ENCODE results near the gene DLGAP1. TPM values are rescaled to one million over a fixed set of nuclear protein-coding genes. Genes with fewer than 3 reads are reported as not detected.
A peak's percentile ranks its signal among the peaks of the same experiment; 100 is the strongest.

The DLGAP1 gene
- total and polyA plus RNA-seq, 5 experiments from 2014 or later = not detected

DNA sequence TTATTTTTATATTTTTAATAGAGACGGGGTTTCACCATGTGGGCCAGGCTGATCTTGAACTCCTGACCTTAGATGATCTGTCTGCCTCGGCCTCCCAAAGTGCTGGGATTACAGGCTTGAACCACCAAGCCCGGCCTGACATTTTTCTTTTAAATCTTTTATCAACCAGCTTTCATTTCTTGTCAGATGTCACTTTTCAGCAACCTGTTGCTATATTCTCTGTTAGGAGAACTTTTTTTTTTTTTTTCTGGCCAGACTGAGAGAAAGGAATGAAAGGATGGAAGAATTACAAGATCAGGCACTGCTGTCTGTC is 858.8 kb downstream of the DLGAP1 start:
- Mint-ChIP-seq H3K27me3 (no peaks in the 10 kb centered on the region), H3K4me3 (peak overlapping the region; percentile 30 to 96 (median 90)), H3K9me3 (no peaks in the 10 kb centered on the region), H3K27ac (peak overlapping the region; percentile 66 to 100 (median 98)), H3K36me3 (peaks cover 0 to 3% (median 3%) of the 10 kb centered on the region in 3 donors), H3K4me1 (peaks cover 22 to 70% (median 53%) of the 10 kb centered on the region in 4 donors)
- POLR2A ChIA-PET = interaction anchor here (0.7 to 5.9 kb wide), 7 partner anchors 11 to 337 kb away, joined by 3 to 90 read pairs (median 5); partner anchors contain the start of gene TGIF1
- DNase-seq (no peak), ATAC-seq (no peak)

- peaks cover 22 to 70% (median 53%) of the 10 kb centered on the region in 4 donors for H3K4me1 Mint-ChIP-seq
- H3K27me3 Mint-ChIP-seq = no peaks in the 10 kb centered on the region
- H3K27ac Mint-ChIP-seq = peak overlapping the region; percentile 97 to 100 (median 100)
- POLR2A ChIA-PET = interaction anchor here (0.7 to 5.9 kb wide), 13 partner anchors 7 to 348 kb away, joined by 3 to 90 read pairs (median 18); partner anchors contain the start of genes MYL12A, MYL12B and TGIF1
- H3K4me3 Mint-ChIP-seq = peak overlapping the region; percentile 87 to 96 (median 92)
- ATAC-seq (no peak), DNase-seq (no peak)
- no peaks in the 10 kb centered on the region for H3K9me3 Mint-ChIP-seq
- H3K36me3 Mint-ChIP-seq = peaks cover 0 to 3% (median 3%) of the 10 kb centered on the region in 3 donors
These were observed 859.5 kb downstream of the DLGAP1 start for GRCh38 chr18:3595369-3596273.

DNA sequence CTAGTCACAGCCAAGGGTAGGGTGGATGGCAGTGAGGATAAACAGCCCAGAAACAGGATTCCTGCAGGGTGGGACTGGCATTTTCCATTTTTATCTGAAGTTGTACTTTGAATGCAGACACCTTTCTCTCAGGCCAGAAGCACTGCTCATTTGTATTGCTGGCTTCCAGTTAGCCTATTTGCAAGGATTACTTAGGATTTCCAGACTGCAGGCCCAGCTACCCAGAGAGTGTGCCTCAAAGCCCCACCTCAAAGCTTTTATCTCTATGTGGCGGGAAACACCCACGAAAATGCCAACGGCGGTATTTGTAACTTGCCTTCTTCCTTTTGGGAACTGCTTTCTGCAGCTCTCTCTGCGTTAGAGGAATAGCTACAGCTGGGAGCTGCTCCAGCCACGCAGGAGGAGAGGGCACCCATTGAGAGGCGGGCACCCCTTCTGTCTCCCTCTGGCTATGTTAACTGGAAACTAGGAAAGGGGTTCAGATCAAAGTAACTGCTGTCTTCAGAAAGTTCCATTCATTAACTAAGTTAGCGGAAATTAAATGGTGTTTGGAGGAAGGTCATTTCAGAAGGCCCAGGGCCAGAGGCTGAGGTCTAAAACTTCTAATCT is 860.2 kb downstream of the DLGAP1 start:
- peaks cover 22 to 70% (median 53%) of the 10 kb centered on the region in 4 donors for H3K4me1 Mint-ChIP-seq
- DNase-seq = peak in 4 of 10 donors; percentile 23 to 41 (median 29)
- POLR2A ChIA-PET = interaction anchor here (0.7 to 5.9 kb wide), 17 partner anchors 8 to 1700 kb away, joined by 3 to 90 read pairs (median 12); partner anchors contain the start of genes MYL12A, MYL12B, TGIF1 and ZBTB14

DNA sequence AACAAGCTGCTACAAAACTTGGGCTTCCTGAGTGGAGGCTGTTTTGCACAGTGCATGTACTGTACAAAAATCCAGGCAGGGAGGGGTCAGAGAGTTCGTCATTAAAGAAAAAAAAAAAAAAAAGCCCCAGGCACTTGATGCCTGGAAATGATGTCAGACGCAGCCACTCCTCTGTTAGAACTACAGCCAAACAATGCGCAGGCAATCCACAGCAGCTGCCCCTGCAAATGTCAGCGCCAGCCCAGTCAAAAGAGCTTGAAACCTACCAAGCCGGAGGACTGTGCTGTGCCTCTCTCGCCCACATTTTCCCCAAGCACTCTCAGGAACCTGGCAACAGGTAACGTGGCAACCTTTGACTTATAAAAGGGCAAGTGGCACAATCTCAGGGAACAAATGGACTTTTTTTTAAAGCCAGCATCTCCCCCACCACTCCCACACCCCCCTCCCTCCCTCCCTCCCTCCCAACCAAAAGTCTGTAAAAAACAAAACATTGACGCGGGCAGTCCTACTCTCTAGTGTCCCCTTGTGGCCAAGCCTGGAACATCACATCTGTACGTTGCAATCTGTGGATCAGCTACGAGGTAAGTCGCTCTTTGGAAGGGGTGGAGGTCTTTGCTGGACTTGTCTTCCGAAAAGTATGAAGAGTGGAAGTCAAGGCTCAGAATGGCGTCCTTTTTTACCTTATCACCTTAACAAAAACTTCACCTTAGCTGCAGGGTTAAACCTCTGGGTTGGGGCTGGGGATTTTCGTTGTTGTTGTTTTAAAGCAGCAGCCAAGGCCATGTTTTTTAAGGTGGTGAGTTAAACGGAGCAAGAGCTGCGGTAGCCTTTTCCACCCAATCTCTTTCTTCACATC is 861.0 kb downstream of the DLGAP1 start:
- ATAC-seq = peak; percentile 86 to 87
- Mint-ChIP-seq H3K4me1 (peaks cover 22 to 65% (median 53%) of the 10 kb centered on the region in 4 donors), H3K27ac (peak overlapping the region; percentile 97 to 100 (median 100)), H3K27me3 (no peaks in the 10 kb centered on the region), H3K9me3 (no peaks in the 10 kb centered on the region), H3K4me3 (peak overlapping the region; percentile 87 to 96 (median 92)), H3K36me3 (peaks cover 0 to 3% (median 3%) of the 10 kb centered on the region in 3 donors)
- DNase-seq = peak; percentile 67 to 97 (median 90)
- POLR2A ChIA-PET = interaction anchor here (0.6 to 5.9 kb wide), 30 partner anchors 9 to 1703 kb away, joined by 3 to 90 read pairs (median 5); partner anchors contain the start of genes MYL12A, MYL12B, TGIF1 and ZBTB14

More for the DNA sequence above, 860.2 kb downstream of the DLGAP1 start:
- Mint-ChIP-seq H3K4me3 (peak overlapping the region; percentile 87 to 96 (median 92)), H3K27me3 (no peaks in the 10 kb centered on the region), H3K9me3 (no peaks in the 10 kb centered on the region), H3K36me3 (peaks cover 0 to 3% (median 3%) of the 10 kb centered on the region in 3 donors), H3K27ac (peak overlapping the region; percentile 97 to 100 (median 100))
- ATAC-seq = peak in 1 of 2 donors; percentile 4

DNA sequence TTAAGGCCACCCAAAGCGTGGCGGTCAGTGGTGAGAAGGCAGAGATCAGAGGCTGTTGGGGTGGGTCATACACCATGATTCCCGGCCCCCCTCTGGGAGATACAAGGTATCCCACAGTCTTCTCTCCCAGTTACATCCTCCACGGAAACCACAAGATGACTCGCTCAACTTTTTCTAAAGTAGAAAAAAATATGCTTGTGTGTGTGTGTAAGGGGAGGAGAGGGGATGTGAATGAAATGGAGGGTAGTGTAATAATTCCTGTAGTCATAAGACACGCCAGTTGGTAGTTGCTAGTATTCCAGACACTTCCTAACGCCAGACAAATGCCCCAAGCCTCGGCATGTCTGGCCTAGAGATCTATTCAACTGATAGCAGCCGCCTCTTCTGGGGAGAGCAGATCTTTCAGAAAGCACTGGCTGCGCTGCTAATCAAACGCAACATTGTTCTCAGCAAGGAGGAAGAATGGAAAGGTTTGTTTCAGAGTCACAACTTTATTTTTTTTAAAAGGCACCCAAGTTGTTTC is 861.7 kb downstream of the DLGAP1 start:
- Mint-ChIP-seq H3K4me3 (peak overlapping the region; percentile 87 to 96 (median 92)), H3K27ac (peak overlapping the region; percentile 97 to 100 (median 100)), H3K36me3 (peaks cover 0 to 3% (median 3%) of the 10 kb centered on the region in 3 donors), H3K4me1 (peaks cover 22 to 64% (median 53%) of the 10 kb centered on the region in 4 donors), H3K9me3 (no peaks in the 10 kb centered on the region), H3K27me3 (no peaks in the 10 kb centered on the region)
- ATAC-seq (no peak), DNase-seq (peak in 2 of 10 donors; percentile 8 to 18)
- POLR2A ChIA-PET = interaction anchor here (0.6 to 5.9 kb wide), 19 partner anchors 8 to 1701 kb away, joined by 3 to 90 read pairs (median 7); partner anchors contain the start of genes MYL12A, MYL12B, TGIF1 and ZBTB14

GRCh38 chr18:3592864-3593263 is 862.2 kb downstream of the DLGAP1 start:
- H3K36me3 Mint-ChIP-seq = peaks cover 0 to 3% (median 3%) of the 10 kb centered on the region in 3 donors
- H3K4me1 Mint-ChIP-seq = peaks cover 22 to 58% (median 53%) of the 10 kb centered on the region in 4 donors
- ATAC-seq (no peak), DNase-seq (no peak)
- H3K9me3 Mint-ChIP-seq = no peaks in the 10 kb centered on the region
- H3K4me3 Mint-ChIP-seq = peak overlapping the region; percentile 87 to 96 (median 92)
- peak overlapping the region; percentile 97 to 100 (median 100) for H3K27ac Mint-ChIP-seq
- POLR2A ChIA-PET = interaction anchor here (2.4 to 5.9 kb wide), 5 partner anchors 10 to 345 kb away, joined by 16 to 90 read pairs (median 42); partner anchors contain the start of genes MYL12A and TGIF1
- H3K27me3 Mint-ChIP-seq = no peaks in the 10 kb centered on the region

GRCh38 chr18:3590096-3590630 is 864.9 kb downstream of the DLGAP1 start:
- H3K9me3 Mint-ChIP-seq = no peaks in the 10 kb centered on the region
- no peaks in the 10 kb centered on the region for H3K27me3 Mint-ChIP-seq
- H3K4me1 Mint-ChIP-seq = peaks cover 14 to 50% (median 35%) of the 10 kb centered on the region in 4 donors
- no peak for ATAC-seq
- peak overlapping the region in 2 of 10 donors; percentile 23 to 46 for H3K27ac Mint-ChIP-seq
- POLR2A ChIA-PET = no interaction called here
- no peak overlapping the region for H3K4me3 Mint-ChIP-seq
- DNase-seq = no peak
- H3K36me3 Mint-ChIP-seq = no peaks in the 10 kb centered on the region

DNA sequence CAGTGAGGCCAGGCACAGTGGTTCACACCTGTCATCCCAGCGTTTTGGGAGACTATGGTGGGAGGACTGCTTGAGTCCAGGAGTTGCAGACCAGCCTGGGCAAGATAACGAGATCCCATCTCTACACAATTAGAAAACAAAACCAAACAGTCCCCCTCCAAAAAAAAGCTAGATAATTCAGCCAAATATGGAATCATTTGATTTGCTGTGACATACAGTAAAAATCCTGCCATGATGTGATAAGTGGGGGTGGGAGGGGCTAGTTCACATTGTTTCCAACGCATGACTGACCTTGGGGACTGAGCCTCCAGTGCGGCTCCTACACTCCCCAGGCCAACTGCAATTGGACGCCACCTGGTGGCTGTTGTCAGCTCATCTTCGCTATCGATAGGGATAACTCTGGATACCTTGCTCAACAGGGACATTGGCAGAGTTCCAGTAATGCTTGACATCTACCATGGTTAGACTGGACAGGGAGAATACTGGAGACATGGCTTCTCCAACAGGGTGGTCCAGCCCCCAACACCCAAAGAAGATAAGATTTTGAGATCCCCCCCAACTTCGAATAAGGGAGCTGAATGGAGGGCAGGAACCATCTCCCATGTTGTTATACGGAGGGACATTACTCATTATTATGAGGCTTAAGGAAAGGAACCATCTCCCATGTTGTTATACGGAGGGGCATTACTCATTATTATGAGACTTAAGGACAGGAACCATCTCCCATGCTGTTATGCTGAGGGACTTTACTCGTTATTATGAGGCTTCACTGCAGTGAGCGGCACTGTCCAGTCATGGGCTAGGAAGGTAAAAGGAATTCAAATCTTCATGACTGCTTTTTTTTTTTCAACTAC is 869.2 kb downstream of the DLGAP1 start:
- ATAC-seq (peak; percentile 82 to 93), DNase-seq (peak in 9 of 10 donors; percentile 27 to 77 (median 49))
- no peaks in the 10 kb centered on the region for H3K36me3 Mint-ChIP-seq
- no peaks in the 10 kb centered on the region for H3K9me3 Mint-ChIP-seq
- H3K27ac Mint-ChIP-seq = peak overlapping the region in 7 of 10 donors; percentile 13 to 79 (median 57)
- H3K4me1 Mint-ChIP-seq = peaks cover 6 to 31% (median 11%) of the 10 kb centered on the region in 4 donors
- POLR2A ChIA-PET = interaction anchor here (1.1 to 3.1 kb wide), 4 partner anchors 10 to 144 kb away, joined by 3 to 32 read pairs (median 4); partner anchors contain the start of gene TGIF1
- H3K27me3 Mint-ChIP-seq = peaks cover 0 to 5% (median under 1%) of the 10 kb centered on the region in 5 donors
- H3K4me3 Mint-ChIP-seq = peak overlapping the region in 1 of 10 donors; percentile 29

- ATAC-seq (no peak), DNase-seq (no peak)
- H3K36me3 Mint-ChIP-seq = no peaks in the 10 kb centered on the region
- peaks cover 0 to 5% (median 2%) of the 10 kb centered on the region in 5 donors for H3K27me3 Mint-ChIP-seq
- peak overlapping the region in 2 of 10 donors; percentile 63 to 83 for H3K27ac Mint-ChIP-seq
- peak overlapping the region in 1 of 10 donors; percentile 6 for H3K4me3 Mint-ChIP-seq
- no peaks in the 10 kb centered on the region for H3K9me3 Mint-ChIP-seq
- POLR2A ChIA-PET = interaction anchor here (0.5 to 3.1 kb wide), 3 partner anchors 11 to 134 kb away, joined by 4 to 32 read pairs (median 4); no protein-coding TSS in a partner anchor
- H3K4me1 Mint-ChIP-seq = peaks cover 6 to 31% (median 11%) of the 10 kb centered on the region in 4 donors
These were observed 870.1 kb downstream of the DLGAP1 start for GRCh38 chr18:3584897-3585460.
